Mesothelial cell of epicardium (in vitro differentiated cells): ENCODE results near the gene ZNF544. TPM values are rescaled to one million over a fixed set of nuclear protein-coding genes. Genes with fewer than 3 reads are reported as not detected.
A peak's percentile ranks its signal among the peaks of the same experiment; 100 is the strongest.

ENCODE experiments used
- DNase-seq, 2 experiments: peaks; one replicate each; pipeline ENCODE4 v3.0.0; 2021; ENCODE audit warnings: low spot score in 2 of 2; ENCODE audit not compliant: unreplicated experiment in 2 of 2
- H3K27ac Mint-ChIP-seq: 2 replicates; pipeline ENCODE4 v1.8.0; 2021; ENCODE audit warnings: mixed read lengths
- H3K27me3 Mint-ChIP-seq: 2 replicates; pipeline ENCODE4 v1.8.0; 2021; ENCODE audit warnings: low read depth, mixed read lengths
- H3K36me3 Mint-ChIP-seq: 2 replicates; pipeline ENCODE4 v1.8.0; 2021; ENCODE audit warnings: mixed read lengths
- H3K4me1 Mint-ChIP-seq: 2 replicates; pipeline ENCODE4 v1.8.0; 2021; ENCODE audit warnings: mixed read lengths
- H3K4me3 Mint-ChIP-seq: 2 replicates; pipeline ENCODE4 v1.8.0; 2021; ENCODE audit warnings: mild to moderate bottlenecking, moderate library complexity, mixed read lengths
- H3K9me3 Mint-ChIP-seq: 2 replicates; pipeline ENCODE4 v1.8.0; 2021; ENCODE audit warnings: mixed read lengths
- total RNA-seq: library from RNA; stranded (reverse); gene quantifications from 3 replicates; pipeline ENCODE4 v1.2.1, GENCODE V29; 2021
- TF ChIP-seq, protein P1 (sequence below): fragments of 200-600 bp; sonication (generic); IDR thresholded peaks from one replicate; pipeline ENCODE4 v1.5.0; 2021; ENCODE audit warnings: antibody characterized with exemption; ENCODE audit not compliant: unreplicated experiment

The ZNF544 gene
- total RNA-seq, 1 donor from 2014 or later, result 63.3 TPM

DNA sequence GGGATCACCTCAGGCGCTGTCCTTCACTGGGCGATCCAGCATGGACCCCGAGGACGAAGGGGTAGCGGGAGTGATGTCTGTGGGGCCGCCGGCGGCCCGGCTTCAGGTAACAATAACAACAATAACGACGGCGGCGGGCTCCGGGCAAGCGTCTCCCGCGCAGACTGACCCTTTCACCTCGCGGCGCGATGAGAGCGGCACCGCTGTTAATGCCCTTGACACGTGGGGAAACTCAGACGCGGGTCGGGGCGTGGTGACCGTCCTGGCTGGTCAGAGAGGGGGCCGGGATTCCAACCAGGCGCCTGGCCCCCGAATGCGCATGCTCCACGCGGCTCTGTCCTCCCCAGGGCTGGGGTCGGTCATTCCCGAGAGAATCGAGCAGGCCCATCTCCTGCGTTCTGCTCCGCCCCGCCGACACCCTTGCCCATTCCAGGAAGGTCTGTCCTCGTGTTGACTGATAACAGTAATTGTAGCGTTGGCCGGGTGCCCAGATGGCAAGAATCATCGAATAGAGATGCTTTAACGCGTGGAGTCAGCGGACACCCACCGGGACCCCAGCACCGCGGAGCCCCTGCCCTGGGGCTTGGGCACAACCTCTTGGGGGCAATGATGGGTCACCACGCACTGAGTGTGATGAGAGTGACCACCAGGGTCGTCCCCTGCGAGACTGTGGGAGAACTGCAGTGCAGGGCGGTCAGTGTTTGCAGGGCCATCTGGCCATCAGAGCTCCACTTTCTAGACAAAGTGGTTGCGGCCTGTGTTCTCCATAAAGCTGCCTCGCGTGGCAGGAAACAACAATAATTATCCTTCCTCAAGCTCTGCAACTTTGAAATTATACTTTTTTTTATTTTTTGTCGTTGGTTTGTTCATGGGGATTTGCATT is 50.6 kb downstream of the ZNF544 start:
- Mint-ChIP-seq H3K4me1 (peaks cover 37% of the 10 kb centered on the region), H3K27me3 (no peaks in the 10 kb centered on the region), H3K4me3 (peak overlapping the region; percentile 96), H3K27ac (peak overlapping the region; percentile 99), H3K9me3 (peaks cover 16% of the 10 kb centered on the region), H3K36me3 (peaks cover 42% of the 10 kb centered on the region)
- TF ChIP-seq, protein P1, sequence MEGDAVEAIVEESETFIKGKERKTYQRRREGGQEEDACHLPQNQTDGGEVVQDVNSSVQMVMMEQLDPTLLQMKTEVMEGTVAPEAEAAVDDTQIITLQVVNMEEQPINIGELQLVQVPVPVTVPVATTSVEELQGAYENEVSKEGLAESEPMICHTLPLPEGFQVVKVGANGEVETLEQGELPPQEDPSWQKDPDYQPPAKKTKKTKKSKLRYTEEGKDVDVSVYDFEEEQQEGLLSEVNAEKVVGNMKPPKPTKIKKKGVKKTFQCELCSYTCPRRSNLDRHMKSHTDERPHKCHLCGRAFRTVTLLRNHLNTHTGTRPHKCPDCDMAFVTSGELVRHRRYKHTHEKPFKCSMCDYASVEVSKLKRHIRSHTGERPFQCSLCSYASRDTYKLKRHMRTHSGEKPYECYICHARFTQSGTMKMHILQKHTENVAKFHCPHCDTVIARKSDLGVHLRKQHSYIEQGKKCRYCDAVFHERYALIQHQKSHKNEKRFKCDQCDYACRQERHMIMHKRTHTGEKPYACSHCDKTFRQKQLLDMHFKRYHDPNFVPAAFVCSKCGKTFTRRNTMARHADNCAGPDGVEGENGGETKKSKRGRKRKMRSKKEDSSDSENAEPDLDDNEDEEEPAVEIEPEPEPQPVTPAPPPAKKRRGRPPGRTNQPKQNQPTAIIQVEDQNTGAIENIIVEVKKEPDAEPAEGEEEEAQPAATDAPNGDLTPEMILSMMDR, result no peak
- DNase-seq, result peak; percentile 86 to 91

DNA sequence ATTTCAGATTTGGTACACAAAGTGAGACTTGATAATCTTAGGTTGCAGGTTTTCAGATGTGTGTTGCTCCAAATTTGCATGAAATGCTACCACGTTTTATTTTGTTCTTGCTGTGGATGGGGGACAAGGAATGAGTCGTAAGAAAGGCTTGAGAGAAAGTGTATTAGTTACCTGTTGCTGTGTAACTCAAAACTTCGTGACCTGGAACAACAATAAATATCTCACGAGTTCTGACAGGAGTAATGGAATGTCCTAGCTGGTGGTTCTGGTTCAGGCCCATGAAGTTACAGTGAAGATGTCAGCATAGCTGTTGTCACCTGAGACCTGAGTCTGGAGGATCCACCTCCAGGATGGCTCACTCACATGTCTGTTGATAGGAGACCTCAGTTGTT is 51.2 kb downstream of the ZNF544 start:
- TF ChIP-seq, protein P1, result no peak
- Mint-ChIP-seq H3K27me3 (no peaks in the 10 kb centered on the region), H3K4me1 (peaks cover 37% of the 10 kb centered on the region), H3K4me3 (peak overlapping the region; percentile 96), H3K9me3 (peaks cover 10% of the 10 kb centered on the region), H3K36me3 (peaks cover 36% of the 10 kb centered on the region), H3K27ac (peak overlapping the region; percentile 99)
- no peak for DNase-seq

DNA sequence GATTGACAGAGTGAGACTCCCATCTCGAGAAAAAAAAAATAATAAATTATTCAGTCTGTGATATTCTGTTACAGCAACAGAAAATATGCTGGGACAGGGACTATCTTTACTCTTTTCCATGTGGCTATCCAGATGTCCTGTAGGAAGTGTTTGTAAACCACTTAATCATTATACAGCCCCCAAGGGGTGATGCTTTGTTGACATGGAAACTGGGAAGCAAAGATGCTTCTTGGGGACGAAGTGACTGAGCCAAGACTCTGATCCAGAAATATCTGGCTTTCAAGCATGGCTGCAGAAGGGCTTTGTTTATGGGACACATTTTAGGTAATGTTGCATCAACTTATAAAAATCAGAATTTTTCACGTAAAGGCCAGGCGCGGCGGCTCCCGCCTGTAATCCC is 55.5 kb downstream of the ZNF544 start:
- H3K36me3 Mint-ChIP-seq, result peaks cover 45% of the 10 kb centered on the region
- no peak overlapping the region for H3K27ac Mint-ChIP-seq
- no peak for DNase-seq
- no peaks in the 10 kb centered on the region for H3K9me3 Mint-ChIP-seq
- H3K4me1 Mint-ChIP-seq, result peaks cover 29% of the 10 kb centered on the region
- no peak overlapping the region for H3K4me3 Mint-ChIP-seq
- TF ChIP-seq, protein P1, result no peak
- H3K27me3 Mint-ChIP-seq, result no peaks in the 10 kb centered on the region

DNA sequence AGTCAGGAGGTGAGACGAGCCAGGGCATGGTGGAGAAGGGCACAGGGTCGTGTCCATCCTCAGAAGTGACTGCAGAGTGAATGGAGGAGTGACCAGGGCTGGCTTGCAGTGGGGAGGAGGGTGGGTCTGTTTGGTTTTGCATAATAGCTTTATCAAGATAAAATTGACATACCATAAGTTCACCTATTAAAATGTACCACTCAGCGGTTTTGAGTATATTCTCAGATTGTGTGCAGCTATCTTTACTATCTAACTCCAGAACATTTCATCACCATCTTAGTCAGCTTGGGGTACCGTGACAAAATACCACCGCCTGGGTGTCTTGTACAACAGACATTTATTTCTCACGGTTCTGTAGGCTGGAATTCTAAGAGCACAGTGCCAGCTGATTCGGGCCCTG is 63.2 kb downstream of the ZNF544 start:
- Mint-ChIP-seq H3K27me3 (no peaks in the 10 kb centered on the region), H3K27ac (no peak overlapping the region), H3K4me3 (no peak overlapping the region), H3K9me3 (peaks cover 31% of the 10 kb centered on the region), H3K4me1 (no peaks in the 10 kb centered on the region), H3K36me3 (peaks cover 73% of the 10 kb centered on the region)
- TF ChIP-seq, protein P1, result no peak
- DNase-seq, result no peak

DNA sequence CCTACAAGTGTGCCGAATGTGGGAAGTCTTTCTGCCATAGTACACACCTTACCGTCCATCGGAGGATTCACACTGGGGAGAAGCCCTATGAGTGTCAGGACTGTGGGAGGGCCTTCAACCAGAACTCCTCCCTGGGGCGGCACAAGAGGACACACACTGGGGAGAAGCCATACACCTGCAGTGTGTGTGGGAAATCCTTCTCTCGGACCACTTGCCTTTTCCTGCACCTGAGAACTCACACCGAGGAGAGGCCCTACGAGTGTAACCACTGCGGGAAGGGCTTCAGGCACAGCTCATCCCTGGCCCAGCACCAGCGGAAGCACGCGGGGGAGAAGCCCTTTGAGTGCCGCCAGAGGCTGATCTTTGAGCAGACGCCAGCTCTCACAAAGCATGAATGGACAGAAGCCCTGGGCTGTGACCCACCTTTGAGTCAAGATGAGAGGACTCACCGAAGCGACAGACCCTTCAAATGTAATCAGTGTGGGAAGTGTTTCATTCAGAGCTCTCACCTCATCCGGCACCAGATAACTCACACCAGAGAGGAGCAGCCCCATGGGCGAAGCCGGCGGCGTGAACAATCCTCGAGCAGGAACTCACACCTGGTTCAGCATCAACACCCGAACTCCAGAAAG is 66.1 kb downstream of the ZNF544 start:
- H3K36me3 Mint-ChIP-seq, result peaks cover 63% of the 10 kb centered on the region
- no peak overlapping the region for H3K4me3 Mint-ChIP-seq
- no peaks in the 10 kb centered on the region for H3K4me1 Mint-ChIP-seq
- peaks cover 31% of the 10 kb centered on the region for H3K9me3 Mint-ChIP-seq
- no peak for DNase-seq
- no peaks in the 10 kb centered on the region for H3K27me3 Mint-ChIP-seq
- TF ChIP-seq, protein P1, result no peak
- H3K27ac Mint-ChIP-seq, result no peak overlapping the region
